ENCODE measurements around the gene RASSF8. TPM values are rescaled to one million over a fixed set of nuclear protein-coding genes. Genes with fewer than 3 reads are reported as not detected.

RASSF8 gene
- total and polyA plus RNA-seq, 2 experiments from 2014 or later: 11.5 to 30.6 TPM

DNA sequence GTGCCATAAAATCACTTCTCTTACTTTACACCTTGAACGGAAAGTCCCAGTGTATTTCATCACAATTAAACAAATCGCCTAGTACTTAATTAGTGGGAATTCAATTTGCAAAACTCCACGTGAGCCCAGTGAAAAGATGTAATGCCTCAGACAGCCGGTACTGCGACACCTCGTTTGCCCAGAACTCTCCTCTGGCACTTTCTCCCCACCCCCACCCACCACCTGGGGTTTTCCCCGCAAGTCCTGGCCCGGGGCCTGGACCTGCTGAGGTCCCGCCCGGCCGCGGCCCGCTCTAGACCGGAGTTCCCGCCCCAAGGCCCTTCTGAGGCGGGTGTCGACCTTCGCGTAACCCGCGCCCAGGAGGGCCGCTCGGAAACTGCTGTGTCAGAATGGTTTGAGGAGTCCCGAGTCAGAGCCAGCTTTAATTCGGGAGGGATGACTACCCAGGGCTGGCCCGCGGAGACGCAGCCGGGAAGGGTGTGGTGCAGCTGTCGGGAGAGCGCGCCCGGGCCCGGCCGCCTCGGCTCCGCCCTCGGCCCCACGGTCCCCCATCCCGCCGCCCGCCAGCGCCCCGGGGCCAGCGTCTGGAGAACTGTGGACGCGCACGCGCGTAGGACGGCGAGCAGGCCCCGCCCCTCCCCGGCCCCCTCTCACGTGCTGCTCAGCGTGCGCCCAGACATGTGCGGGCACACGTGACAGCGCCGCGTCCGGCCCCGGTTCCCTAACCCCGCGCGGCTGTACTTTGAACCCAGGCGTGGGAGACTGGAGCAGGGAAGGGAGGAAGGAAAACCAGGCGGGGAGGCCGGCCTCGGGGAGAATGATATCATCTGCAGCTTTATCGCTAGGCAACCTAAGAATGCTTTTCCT lies 155.6 kb downstream of the RASSF8 start (continued):
- TF ChIP-seq, protein P1, sequence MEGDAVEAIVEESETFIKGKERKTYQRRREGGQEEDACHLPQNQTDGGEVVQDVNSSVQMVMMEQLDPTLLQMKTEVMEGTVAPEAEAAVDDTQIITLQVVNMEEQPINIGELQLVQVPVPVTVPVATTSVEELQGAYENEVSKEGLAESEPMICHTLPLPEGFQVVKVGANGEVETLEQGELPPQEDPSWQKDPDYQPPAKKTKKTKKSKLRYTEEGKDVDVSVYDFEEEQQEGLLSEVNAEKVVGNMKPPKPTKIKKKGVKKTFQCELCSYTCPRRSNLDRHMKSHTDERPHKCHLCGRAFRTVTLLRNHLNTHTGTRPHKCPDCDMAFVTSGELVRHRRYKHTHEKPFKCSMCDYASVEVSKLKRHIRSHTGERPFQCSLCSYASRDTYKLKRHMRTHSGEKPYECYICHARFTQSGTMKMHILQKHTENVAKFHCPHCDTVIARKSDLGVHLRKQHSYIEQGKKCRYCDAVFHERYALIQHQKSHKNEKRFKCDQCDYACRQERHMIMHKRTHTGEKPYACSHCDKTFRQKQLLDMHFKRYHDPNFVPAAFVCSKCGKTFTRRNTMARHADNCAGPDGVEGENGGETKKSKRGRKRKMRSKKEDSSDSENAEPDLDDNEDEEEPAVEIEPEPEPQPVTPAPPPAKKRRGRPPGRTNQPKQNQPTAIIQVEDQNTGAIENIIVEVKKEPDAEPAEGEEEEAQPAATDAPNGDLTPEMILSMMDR (conservative IDR thresholded peaks at IDR 0.05; ENCODE audit: low read depth in 2 of 2): peak in 1 of 2 experiments; percentile 3; a peak in 1 of 4 replicates

GRCh38 chr12:26114720-26115401 lies 156.4 kb downstream of the RASSF8 start:
- Histone ChIP-seq H3K79me2 (replicated peaks; ENCODE audit: insufficient read depth) (no peaks in the 10 kb centered on the region), H3K9me2 (ENCODE audit: insufficient read depth) (no peaks in the 10 kb centered on the region), H2AFZ (peak overlapping the region; percentile 11; the same call in 1 of the 2 replicates), H3K4me1 (ENCODE audit: insufficient read depth) (peaks cover 42% of the 10 kb centered on the region), H4K20me1 (replicated peaks; ENCODE audit: insufficient read depth) (no peaks in the 10 kb centered on the region), H3K36me3 (ENCODE audit: insufficient read depth) (no peaks in the 10 kb centered on the region), H3K4me2 (peak overlapping the region; percentile 80), H3F3A (replicated peaks; ENCODE audit: low read depth) (no peaks in the 10 kb centered on the region; the same call in 1 of the 2 replicates), H3K4me3 (peak overlapping the region; percentile 53), H3K27me3 (ENCODE audit: insufficient read depth) (peaks cover 30% of the 10 kb centered on the region), H3K27ac (ENCODE audit: low read depth) (no peak overlapping the region)
- Mint-ChIP-seq H3K4me3 (peak overlapping the region; percentile 68), H3K36me3 (ENCODE audit: low read depth) (no peaks in the 10 kb centered on the region; the same call in 2 of the 3 replicates), H3K4me1 (peaks cover 62% of the 10 kb centered on the region), H3K9me3 (no peaks in the 10 kb centered on the region), H3K27me3 (ENCODE audit: insufficient read depth, low read depth, poor library complexity) (peaks cover 27% of the 10 kb centered on the region), H3K27ac (no peak overlapping the region; the same call in 1 of the 2 replicates)
- DNase-seq (ENCODE audit: low spot score): no peak
- no peak; the same call in 2 of the 3 replicates for ATAC-seq
- TF ChIP-seq ZNF331 (CRISPR knock-in tag; IDR thresholded peaks at IDR 0.05; ENCODE audit: low read depth): no peak
- TF ChIP-seq REST (IDR thresholded peaks at IDR 0.05; ENCODE audit: unreplicated experiment): no peak
- TF ChIP-seq, protein P2, sequence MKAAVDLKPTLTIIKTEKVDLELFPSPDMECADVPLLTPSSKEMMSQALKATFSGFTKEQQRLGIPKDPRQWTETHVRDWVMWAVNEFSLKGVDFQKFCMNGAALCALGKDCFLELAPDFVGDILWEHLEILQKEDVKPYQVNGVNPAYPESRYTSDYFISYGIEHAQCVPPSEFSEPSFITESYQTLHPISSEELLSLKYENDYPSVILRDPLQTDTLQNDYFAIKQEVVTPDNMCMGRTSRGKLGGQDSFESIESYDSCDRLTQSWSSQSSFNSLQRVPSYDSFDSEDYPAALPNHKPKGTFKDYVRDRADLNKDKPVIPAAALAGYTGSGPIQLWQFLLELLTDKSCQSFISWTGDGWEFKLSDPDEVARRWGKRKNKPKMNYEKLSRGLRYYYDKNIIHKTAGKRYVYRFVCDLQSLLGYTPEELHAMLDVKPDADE (IDR thresholded peaks at IDR 0.05): no peak
- TF ChIP-seq EZH2phosphoT487 (IDR thresholded peaks at IDR 0.05; ENCODE audit: unreplicated experiment): no peak
- TF ChIP-seq, protein P1 (conservative IDR thresholded peaks at IDR 0.05; ENCODE audit: low read depth in 2 of 2): no peak
- TF ChIP-seq POLR2AphosphoS5 (IDR thresholded peaks at IDR 0.05; ENCODE audit: low read depth): no peak
- no peak for TF ChIP-seq EZH2 (IDR thresholded peaks at IDR 0.05; ENCODE audit: low read depth, unreplicated experiment)
- TF ChIP-seq STAT1 (IDR thresholded peaks at IDR 0.05; ENCODE audit: unreplicated experiment): no peak
- no peak for TF ChIP-seq JUNB (IDR thresholded peaks at IDR 0.05; ENCODE audit: unreplicated experiment)
- no peak for TF ChIP-seq CREB1 (CRISPR knock-in tag; IDR thresholded peaks at IDR 0.05; ENCODE audit: low read depth)
- no peak for TF ChIP-seq NANOG (IDR thresholded peaks at IDR 0.05; ENCODE audit: borderline replicate concordance)
